Lower leg skin (tissue), 4 donors: Measurements from ENCODE around the gene COL6A2. TPM values are rescaled to one million over a fixed set of nuclear protein-coding genes. Genes with fewer than 3 reads are reported as not detected.
A peak's percentile ranks its signal among the peaks of the same experiment; 100 is the strongest.
"Not testable (repeated sequence)": the region's sequence is repeated elsewhere in the genome, so short reads cannot be mapped to it uniquely, and the experiment has no call there.

Experiments used
- DNase-seq, 2 donors: peaks; one replicate each; pipeline ENCODE4 v3.0.0-alpha.2; 2019; ENCODE audit warnings: low spot score in 2 of 2
- H3K4me3 ChIP-seq: fragments of 200-600 bp; sonication (generic); 2 replicates; pipeline ENCODE4 v1.5.1; 2017; ENCODE audit warnings: mild to moderate bottlenecking, low read depth; ENCODE audit not compliant: poor library complexity, severe bottlenecking
- POLR2A ChIP-seq, 2 donors: fragments of 450-650 bp; IDR thresholded peaks; one replicate each; pipeline ENCODE4 v1.6.1; 2016 to 2017; ENCODE audit warnings: antibody characterized with exemption in 2 of 2, mild to moderate bottlenecking in 1 of 2, moderate library complexity in 1 of 2
- WGBS, 2 donors: methylation state at CpG; one replicate each; pipeline ENCODE4 v1.1.5; 2018; 5-methylcytosine and 5-hydroxymethylcytosine counted together
- intact Hi-C: fragments of 100-400 bp; cut with DNase I; formaldehyde crosslinking; loops from one replicate; pipeline ENCODE4 v1.15.0; 2023; ENCODE audit warnings: low total_unique reads
- total RNA-seq, 4 donors: library from RNA; depleted of rRNA; stranded (reverse); fragments of >200 nt; gene quantifications; one replicate each; pipeline ENCODE4 v1.1.0, GENCODE V29; 2016
- TF ChIP-seq, protein P1 (sequence below), 3 donors: fragments of 450-650 bp; IDR thresholded peaks; one replicate each; pipeline ENCODE4 v1.5.1; 2016; ENCODE audit warnings: antibody characterized with exemption in 3 of 3, mild to moderate bottlenecking in 3 of 3, moderate library complexity in 2 of 3

Gene COL6A2
- total RNA-seq, 4 donors from 2014 or later: 137 to 543 (median 164) TPM

DNA sequence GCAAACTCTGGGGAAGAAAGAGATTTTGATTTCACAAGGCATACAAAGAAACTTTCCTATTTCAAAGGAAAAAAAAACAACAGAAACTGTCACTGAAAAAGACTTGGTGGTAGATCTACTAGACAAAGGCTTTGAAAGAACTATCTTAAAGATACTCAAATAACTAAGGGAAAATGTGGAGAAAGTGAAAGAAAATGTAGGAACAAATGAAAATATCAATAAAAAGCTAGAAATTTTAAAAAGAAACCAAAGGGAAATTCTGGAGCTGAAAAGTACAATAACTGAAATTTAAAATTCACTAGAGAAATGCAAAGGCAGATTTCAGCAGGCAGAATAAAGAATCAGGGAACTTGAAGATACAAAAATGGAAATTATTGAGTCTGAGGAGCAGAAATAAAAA lies 6.2 kb downstream of the COL6A2 start:
- intact Hi-C loops: no loop called here
- no peak overlapping the region for H3K4me3 ChIP-seq
- TF ChIP-seq, protein P1, sequence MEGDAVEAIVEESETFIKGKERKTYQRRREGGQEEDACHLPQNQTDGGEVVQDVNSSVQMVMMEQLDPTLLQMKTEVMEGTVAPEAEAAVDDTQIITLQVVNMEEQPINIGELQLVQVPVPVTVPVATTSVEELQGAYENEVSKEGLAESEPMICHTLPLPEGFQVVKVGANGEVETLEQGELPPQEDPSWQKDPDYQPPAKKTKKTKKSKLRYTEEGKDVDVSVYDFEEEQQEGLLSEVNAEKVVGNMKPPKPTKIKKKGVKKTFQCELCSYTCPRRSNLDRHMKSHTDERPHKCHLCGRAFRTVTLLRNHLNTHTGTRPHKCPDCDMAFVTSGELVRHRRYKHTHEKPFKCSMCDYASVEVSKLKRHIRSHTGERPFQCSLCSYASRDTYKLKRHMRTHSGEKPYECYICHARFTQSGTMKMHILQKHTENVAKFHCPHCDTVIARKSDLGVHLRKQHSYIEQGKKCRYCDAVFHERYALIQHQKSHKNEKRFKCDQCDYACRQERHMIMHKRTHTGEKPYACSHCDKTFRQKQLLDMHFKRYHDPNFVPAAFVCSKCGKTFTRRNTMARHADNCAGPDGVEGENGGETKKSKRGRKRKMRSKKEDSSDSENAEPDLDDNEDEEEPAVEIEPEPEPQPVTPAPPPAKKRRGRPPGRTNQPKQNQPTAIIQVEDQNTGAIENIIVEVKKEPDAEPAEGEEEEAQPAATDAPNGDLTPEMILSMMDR (IDR thresholded peaks at IDR 0.05): no peak
- no peak for TF ChIP-seq POLR2A (IDR thresholded peaks at IDR 0.05)
- no peak for DNase-seq

DNA sequence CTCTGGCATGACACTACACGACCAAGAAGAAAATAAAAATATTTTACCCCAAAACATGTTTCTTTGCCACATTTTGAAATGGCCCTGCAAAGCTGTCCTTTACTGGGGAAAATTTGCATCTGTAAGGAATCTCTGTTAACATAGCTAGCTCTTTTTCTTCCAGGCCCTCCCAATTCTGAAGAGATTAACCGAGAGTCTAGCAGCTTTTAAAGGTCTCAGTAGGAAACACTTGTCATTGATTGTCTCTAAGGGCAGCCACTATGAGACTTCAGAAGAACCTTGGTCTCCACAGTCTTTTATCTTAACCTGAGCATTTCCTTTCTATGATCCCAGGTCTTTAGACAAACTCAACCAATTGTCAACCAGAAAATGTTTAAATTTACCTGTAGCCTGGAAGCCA lies 9.5 kb downstream of the COL6A2 start:
- H3K4me3 ChIP-seq, DNase-seq, intact Hi-C loops: not testable (repeated sequence)
- WGBS, 2 donors: 74 to 81% methylated on average over 2 of the region's 2 CpGs

DNA sequence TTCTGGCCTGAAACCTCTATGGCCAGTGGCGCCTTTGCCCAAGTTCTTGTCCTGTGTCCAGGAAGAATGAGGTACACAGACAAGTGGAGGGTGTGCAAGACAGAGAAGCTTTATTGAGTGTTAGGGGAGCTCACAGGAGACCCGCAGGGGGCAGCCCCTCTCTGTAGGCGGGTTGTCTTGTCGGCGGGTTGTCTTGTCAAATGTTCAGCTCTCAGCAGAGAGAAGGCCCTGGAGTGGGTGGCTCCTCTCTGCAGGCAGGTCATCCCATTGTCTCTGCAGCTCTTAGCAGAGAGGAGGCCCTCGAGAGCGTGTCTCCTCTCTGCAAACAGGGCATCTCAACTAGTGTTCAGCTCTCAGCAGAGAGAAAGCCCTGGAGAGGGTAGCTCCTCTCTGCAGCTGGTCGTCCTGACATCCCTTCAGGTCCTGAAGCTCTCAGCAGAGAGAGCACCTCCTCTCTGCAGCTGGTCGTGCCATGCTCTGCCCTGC lies 11.0 kb downstream of the COL6A2 start:
- intact Hi-C loops: no loop called here
- no peak for DNase-seq
- H3K4me3 ChIP-seq: no peak overlapping the region
- no peak for TF ChIP-seq POLR2A (IDR thresholded peaks at IDR 0.05)
- TF ChIP-seq, protein P1 (IDR thresholded peaks at IDR 0.05): no peak
- WGBS, 2 donors: 76 to 78% methylated on average over 9 of the region's 9 CpGs

DNA sequence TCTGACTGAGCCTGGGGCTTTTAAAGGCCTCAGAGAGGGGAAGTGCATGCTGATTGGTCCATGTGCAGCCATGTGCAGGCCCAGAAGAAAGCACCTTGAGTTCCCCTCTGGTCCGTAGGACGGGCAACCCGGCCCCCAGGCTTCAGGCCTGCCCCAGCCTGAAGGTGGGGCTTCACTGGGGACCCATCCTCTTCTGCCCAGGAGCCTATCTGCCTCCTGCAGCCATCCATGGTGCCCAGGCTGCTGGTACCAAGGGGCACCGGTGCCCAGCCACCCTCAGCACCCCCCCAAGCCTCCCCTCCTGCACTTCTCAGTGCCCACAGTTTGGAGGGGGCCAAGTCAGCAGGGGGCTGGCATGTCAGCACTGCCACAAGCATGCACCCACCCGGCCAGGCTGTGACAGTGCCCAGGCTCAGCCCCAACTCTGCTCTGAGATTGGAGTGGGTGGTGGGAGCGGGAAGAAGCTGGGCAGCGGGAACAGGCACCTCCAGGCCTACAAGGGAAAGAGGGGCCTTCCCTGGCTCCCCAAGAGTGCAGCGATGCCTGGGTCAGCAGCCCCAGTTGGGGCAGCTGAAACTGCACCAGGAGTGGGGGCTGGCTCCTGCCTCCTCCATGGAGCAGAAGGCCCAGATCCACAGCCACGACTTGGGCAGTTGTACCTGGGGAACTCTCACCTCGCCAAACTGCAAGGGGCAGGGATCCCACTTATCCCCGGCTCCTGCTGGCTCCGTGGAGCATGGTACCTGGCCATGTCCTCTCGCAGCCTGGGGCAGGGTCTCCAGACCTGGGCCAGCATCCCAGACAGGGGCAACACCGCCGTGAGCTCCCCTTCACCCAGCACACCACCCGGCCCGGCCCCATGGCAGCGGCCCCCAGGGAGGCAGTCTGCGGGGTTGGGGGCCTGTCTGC lies 11.7 kb downstream of the COL6A2 start:
- no peak overlapping the region for H3K4me3 ChIP-seq
- peak in 1 of 2 donors; percentile 72 for DNase-seq
- 78 to 85% methylated on average over 13 to 18 of the region's 19 CpGs for WGBS, 2 donors
- intact Hi-C loops: no loop called here
- TF ChIP-seq POLR2A (IDR thresholded peaks at IDR 0.05): no peak
- TF ChIP-seq, protein P1 (IDR thresholded peaks at IDR 0.05): no peak

DNA sequence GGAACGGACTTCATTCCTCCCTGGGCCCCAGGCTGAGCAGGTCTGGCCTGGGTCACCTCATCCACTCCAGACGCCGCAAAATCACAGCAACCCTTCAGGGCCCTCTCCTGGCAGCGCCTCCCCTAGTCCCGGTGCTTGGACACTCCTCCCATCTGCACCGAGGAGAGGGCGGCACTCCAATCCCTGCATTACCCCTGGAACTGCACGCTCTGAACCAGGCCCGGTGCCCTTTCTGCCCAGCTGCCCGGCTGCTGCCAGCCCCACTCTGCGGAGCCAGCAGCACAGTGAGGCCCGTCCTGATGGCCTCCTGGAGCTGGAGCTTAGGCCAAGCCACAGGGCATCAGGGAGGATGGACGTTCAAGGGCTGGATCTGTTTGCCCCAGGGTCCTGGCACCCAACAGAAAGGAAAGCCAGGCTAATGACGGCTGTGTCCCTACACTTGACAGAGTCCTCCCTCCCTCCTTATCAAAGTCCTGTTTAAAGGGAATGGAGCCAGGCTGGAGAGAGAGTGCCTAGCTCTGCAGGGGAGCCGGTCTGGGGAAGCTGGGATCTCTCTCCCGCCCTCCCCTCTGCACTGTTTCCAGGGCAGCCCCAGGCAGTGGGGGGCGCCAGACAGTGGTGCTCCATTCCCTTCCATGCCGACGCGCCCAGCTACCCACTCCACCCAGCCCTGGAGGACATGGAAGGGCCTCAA lies 12.7 kb downstream of the COL6A2 start:
- peak; percentile 16 to 86 for DNase-seq
- WGBS, 2 donors: 73 to 75% methylated on average over 19 to 20 of the region's 20 CpGs
- intact Hi-C loops: no loop called here
- H3K4me3 ChIP-seq: no peak overlapping the region
- TF ChIP-seq, protein P1 (IDR thresholded peaks at IDR 0.05): no peak
- no peak for TF ChIP-seq POLR2A (IDR thresholded peaks at IDR 0.05)

DNA sequence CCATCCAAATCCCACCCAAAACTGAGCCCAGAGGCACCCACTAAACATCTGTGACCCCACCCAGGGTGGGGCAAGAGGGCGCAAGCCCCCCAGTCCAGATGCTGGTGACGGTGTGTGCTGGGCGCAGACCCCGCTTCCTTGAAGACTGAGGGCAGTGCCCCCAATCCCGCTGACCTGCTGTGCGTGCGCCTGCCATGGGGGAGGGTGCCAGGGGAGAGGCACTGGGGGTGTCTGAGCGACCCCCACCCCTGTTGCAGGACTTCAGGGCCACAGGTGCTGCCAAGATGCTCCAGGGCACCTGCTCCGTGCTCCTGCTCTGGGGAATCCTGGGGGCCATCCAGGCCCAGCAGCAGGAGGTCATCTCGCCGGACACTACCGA lies 13.3 kb downstream of the COL6A2 start:
- TF ChIP-seq, protein P1 (IDR thresholded peaks at IDR 0.05): no peak
- no peak for TF ChIP-seq POLR2A (IDR thresholded peaks at IDR 0.05)
- intact Hi-C loops: no loop called here
- H3K4me3 ChIP-seq: no peak overlapping the region
- WGBS, 2 donors: 82 to 96% methylated on average over 9 of the region's 12 CpGs
- peak in 1 of 2 donors; percentile 75 for DNase-seq
